Measurements from ENCODE around the gene RAB40C. TPM values are rescaled to one million over a fixed set of nuclear protein-coding genes. Genes with fewer than 3 reads are reported as not detected.

The RAB40C gene
- total and polyA plus RNA-seq, 10 of the 15 experiments (the other 5 are each of a cell fraction or from before 2014, with no cell fraction given) = 0.06 to 12.8 (median 4.6) TPM

DNA sequence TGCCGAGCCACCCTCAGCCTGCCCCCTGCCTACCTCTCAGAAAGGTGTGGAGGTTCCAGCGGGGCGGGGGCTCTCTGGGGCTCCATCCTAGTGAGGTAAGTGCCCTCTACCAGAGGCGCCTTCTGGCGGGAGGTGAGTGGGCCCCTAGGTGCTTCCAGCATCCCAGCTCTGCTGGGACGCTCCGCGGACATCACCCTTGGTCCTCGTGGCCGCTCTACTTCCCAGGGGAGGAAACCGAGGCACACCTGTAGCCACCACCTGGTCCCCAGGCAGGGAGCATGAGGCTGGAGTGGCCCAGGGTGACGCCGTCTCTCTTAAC lies 53.1 kb downstream of the RAB40C start (continued):
- TF ChIP-seq SUZ12 (IDR thresholded peaks at IDR 0.05; ENCODE audit: unreplicated experiment) = no peak

DNA sequence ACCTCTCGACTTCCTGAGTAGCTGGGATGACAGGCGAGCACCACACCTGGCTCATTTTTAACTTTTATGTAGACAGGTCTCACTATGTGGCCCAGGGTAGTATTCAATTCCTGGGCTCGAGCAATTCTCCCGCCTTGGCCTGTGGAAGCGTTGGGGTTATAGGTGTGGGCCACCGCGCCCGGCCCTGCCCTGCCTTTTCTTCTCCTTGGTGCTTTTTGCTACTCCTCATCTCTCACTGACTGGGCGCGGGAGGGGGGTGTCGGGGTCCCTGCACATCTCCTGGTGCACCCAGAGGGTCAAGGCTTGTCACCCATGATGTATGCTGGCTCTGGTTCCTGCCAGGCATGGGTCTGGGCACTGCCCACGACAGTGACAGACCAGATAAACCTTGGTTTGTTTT lies 54.7 kb downstream of the RAB40C start:
- CTCF ChIA-PET = no interaction called here
- Histone ChIP-seq H4K20me1 (ENCODE audit: control insufficient read depth, insufficient read depth) (no peaks in the 10 kb centered on the region), H2AFZ (ENCODE audit: control insufficient read depth, low read depth, low read length) (no peak overlapping the region), H3K9ac (ENCODE audit: control insufficient read depth, insufficient read depth, low read length) (no peak overlapping the region), H3K9me3 (replicated peaks; ENCODE audit: control insufficient read depth, insufficient read depth, low read length) (no peaks in the 10 kb centered on the region), H3K4me1 (ENCODE audit: control insufficient read depth, insufficient read depth, low read length) (peaks cover 3% of the 10 kb centered on the region), H3K36me3 (ENCODE audit: control insufficient read depth in 2 of 2, insufficient read depth in 2 of 2, low read length in 1 of 2) (no peaks in the 10 kb centered on the region; a peak in 2 of 4 replicates), H3K27me3 (replicated peaks in 1 of 2; ENCODE audit: control insufficient read depth in 2 of 2, insufficient read depth in 2 of 2, low read length in 1 of 2) (no peaks in the 10 kb centered on the region), H3K4me2 (ENCODE audit: control insufficient read depth, insufficient read depth) (no peak overlapping the region), H3K4me3 (no peak overlapping the region), H3K27ac (ENCODE audit: control insufficient read depth, insufficient read depth) (no peak overlapping the region), H3K79me2 (ENCODE audit: control insufficient read depth, insufficient read depth, low read length) (peaks cover 44% of the 10 kb centered on the region)
- SMC1A ChIA-PET (ENCODE audit: uncharacterized antibody, unreplicated experiment) = no interaction called here
- DNase-seq (ENCODE audit: low read depth, low spot score) = no peak
- no peak for FAIRE-seq
- POLR2A ChIA-PET = no interaction called here
- ATAC-seq = no peak
- in situ Hi-C loops (cut with MboI) = no loop called here
- 91% methylated on average over 11 of the region's 12 CpGs for WGBS (ENCODE audit: insufficient coverage, insufficient replicate concordance, low lambda C conversion rate, missing lambda C conversion rate)
- RAD21 ChIA-PET (ENCODE audit: unreplicated experiment) = no interaction called here
- intact Hi-C loops (cut with micrococcal nuclease; ENCODE audit: unreplicated experiment) = no loop called here
- BruUV-seq (replicated peaks) = no TSS peak
- TF ChIP-seq YBX1 (IDR thresholded peaks at IDR 0.05) (no peak), SMAD5 (IDR thresholded peaks at IDR 0.05; ENCODE audit: low read depth) (no peak), EP300 (IDR thresholded peaks at IDR 0.05; ENCODE audit: borderline replicate concordance in 1 of 2, control insufficient read depth in 1 of 2, low read depth in 2 of 2, low read length in 2 of 2) (no peak), HCFC1 (IDR thresholded peaks at IDR 0.05; ENCODE audit: low read length) (no peak), SMC3 (IDR thresholded peaks at IDR 0.05; ENCODE audit: borderline replicate concordance, low read length) (no peak), EED (IDR thresholded peaks at IDR 0.05; ENCODE audit: low read depth) (no peak), SRF (IDR thresholded peaks at IDR 0.05; ENCODE audit: low read depth in 2 of 2, low read length in 2 of 2) (no peak), STAT1 (conservative IDR thresholded peaks at IDR 0.05) (no peak), TBL1XR1 (IDR thresholded peaks at IDR 0.05; ENCODE audit: low read depth, low read length) (no peak), SIX5 (IDR thresholded peaks at IDR 0.05; ENCODE audit: low read depth, low read length, severe bottlenecking) (no peak)
- TF ChIP-seq, protein P1, sequence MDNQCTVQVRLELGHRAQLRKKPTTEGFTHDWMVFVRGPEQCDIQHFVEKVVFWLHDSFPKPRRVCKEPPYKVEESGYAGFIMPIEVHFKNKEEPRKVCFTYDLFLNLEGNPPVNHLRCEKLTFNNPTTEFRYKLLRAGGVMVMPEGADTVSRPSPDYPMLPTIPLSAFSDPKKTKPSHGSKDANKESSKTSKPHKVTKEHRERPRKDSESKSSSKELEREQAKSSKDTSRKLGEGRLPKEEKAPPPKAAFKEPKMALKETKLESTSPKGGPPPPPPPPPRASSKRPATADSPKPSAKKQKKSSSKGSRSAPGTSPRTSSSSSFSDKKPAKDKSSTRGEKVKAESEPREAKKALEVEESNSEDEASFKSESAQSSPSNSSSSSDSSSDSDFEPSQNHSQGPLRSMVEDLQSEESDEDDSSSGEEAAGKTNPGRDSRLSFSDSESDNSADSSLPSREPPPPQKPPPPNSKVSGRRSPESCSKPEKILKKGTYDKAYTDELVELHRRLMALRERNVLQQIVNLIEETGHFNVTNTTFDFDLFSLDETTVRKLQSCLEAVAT (IDR thresholded peaks at IDR 0.05) = no peak
- TF ChIP-seq, protein P2, sequence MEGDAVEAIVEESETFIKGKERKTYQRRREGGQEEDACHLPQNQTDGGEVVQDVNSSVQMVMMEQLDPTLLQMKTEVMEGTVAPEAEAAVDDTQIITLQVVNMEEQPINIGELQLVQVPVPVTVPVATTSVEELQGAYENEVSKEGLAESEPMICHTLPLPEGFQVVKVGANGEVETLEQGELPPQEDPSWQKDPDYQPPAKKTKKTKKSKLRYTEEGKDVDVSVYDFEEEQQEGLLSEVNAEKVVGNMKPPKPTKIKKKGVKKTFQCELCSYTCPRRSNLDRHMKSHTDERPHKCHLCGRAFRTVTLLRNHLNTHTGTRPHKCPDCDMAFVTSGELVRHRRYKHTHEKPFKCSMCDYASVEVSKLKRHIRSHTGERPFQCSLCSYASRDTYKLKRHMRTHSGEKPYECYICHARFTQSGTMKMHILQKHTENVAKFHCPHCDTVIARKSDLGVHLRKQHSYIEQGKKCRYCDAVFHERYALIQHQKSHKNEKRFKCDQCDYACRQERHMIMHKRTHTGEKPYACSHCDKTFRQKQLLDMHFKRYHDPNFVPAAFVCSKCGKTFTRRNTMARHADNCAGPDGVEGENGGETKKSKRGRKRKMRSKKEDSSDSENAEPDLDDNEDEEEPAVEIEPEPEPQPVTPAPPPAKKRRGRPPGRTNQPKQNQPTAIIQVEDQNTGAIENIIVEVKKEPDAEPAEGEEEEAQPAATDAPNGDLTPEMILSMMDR (IDR thresholded peaks at IDR 0.05 in 2 of 3, conservative IDR thresholded peaks at IDR 0.05 in 1 of 3; ENCODE audit: control insufficient read depth in 2 of 3, extremely low read depth in 1 of 3, insufficient read depth in 1 of 3, low read depth in 3 of 3, low read length in 3 of 3) = no peak
- TF ChIP-seq, protein P3, sequence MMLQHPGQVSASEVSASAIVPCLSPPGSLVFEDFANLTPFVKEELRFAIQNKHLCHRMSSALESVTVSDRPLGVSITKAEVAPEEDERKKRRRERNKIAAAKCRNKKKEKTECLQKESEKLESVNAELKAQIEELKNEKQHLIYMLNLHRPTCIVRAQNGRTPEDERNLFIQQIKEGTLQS (IDR thresholded peaks at IDR 0.05; ENCODE audit: borderline replicate concordance, extremely low read depth, low read depth, low read length) = no peak
